GM12872 (cell line): ENCODE data around the gene ACAD10.

Experiments
- TF ChIP-seq, protein P1 (sequence below): IDR thresholded peaks from 3 replicates; pipeline ENCODE4 v1.5.1; 2011; ENCODE audit warnings: low read depth, mild to moderate bottlenecking, low read length, moderate library complexity; ENCODE audit not compliant: insufficient read depth

The ACAD10 gene

DNA sequence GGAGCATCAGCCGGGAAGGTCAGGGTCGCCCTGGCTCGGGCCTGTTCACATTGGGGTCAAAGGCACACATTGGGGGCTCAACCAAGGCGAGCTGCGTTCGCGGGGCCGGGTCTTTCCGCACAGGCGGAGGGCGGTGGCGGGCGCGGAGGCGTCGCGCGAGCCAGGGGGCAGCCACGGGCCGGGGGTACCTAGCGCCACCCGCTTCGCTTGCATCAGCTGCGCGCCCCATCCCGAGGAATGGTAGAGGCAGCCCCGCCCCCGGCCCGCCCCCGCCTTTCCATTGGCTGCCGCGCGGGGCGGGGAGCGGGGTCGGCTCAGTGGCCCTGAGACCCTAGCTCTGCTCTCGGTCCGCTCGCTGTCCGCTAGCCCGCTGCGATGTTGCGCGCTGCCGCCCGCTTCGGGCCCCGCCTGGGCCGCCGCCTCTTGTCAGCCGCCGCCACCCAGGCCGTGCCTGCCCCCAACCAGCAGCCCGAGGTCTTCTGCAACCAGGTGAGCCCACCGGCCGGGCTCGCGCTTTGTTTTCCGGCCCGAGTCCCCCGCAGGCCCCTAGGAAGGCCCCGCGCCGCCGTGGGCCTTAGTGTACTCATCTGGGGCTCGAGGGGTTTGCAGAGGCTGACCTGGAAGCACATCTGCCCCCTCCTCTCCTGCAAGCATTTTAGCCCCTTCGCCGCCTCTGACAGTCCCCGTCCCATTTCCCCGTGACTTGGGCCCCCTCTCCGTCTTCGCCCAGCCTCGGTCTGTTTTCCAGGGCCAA lies 80.9 kb downstream of the ACAD10 start, which contains the start of gene ALDH2:
Gene ALDH2, plus strand, starts transcription at position 326 of the 754 bp plus-strand sequence. Its CDS starts 50 bp downstream, at position 376.
- TF ChIP-seq, protein P1, sequence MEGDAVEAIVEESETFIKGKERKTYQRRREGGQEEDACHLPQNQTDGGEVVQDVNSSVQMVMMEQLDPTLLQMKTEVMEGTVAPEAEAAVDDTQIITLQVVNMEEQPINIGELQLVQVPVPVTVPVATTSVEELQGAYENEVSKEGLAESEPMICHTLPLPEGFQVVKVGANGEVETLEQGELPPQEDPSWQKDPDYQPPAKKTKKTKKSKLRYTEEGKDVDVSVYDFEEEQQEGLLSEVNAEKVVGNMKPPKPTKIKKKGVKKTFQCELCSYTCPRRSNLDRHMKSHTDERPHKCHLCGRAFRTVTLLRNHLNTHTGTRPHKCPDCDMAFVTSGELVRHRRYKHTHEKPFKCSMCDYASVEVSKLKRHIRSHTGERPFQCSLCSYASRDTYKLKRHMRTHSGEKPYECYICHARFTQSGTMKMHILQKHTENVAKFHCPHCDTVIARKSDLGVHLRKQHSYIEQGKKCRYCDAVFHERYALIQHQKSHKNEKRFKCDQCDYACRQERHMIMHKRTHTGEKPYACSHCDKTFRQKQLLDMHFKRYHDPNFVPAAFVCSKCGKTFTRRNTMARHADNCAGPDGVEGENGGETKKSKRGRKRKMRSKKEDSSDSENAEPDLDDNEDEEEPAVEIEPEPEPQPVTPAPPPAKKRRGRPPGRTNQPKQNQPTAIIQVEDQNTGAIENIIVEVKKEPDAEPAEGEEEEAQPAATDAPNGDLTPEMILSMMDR: 0 out of 3 replicates have a peak, but pooled peaks have one; percentile 1

DNA sequence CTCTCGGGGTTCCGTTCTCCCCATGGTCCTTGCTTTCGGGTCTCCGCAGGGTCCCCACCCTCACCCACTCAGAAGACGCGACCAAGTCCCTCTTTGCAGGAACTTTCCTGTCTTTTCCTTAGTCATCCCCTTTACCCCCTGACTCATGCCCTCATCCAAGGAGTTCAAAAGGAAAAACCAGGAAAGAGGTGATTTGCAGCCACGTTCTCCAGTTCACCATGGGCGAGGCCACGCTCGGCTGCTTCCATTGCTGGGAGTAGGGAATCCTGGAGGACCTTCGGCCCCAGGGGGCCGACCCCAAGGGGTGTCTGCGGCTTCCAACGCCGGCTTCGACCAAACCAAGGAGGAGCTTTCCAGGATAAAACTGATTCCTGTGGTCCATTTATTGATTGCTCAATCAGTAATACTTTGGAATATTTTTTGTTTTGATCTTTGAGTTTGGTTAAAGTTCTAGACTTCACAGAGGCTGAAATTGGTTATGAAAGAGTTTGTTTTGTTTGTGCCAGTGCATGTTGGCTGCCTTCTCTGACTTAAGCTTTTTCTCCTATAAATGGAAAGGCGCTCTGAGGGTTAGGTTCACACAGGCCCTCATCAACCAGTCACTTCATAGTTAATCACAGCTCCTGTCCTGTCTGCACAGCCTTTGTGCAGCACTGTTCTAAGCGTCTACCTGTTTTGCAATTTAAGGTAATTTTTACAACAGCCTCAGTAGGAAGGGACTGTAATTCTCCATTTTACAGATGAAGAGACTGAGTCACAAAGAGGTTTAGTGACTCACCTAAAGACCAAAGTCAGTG lies 81.7 kb downstream of the ACAD10 start:
- TF ChIP-seq, protein P1: no peak

DNA sequence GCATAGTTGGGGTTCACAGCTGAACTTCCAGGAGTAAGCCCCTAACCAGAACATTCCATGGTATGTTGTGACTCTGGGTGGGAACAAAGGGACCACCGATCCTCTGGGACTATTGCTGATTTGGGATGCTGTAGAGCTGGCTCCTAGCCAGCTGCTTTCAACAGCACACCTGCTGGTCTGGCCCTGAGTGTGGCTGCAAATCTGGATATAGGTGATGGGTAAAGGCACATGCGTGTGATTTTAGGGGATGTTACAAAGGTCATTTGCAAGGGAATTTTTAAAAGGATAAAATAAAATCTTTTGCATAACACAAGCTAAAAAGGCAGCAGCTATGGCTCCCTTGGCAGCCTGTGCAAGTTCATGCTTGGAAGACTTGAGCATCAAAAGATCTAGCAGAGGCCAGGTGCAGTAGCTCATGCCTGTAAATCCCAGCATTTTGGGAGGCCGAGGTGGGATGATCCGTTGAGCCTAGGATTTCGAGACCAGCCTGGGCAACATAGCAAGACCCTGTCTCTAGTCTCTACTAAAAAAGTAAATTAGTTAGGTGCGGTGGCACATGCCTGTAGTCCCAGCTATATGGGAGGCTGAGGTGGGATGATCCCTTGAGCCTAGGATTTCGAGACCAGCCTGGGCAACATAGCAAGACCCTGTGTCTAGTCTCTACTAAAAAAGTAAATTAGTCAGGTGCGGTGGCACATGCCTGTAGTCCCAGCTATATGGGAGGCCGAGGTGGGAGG lies 82.5 kb downstream of the ACAD10 start:
- TF ChIP-seq, protein P1: no peak

DNA sequence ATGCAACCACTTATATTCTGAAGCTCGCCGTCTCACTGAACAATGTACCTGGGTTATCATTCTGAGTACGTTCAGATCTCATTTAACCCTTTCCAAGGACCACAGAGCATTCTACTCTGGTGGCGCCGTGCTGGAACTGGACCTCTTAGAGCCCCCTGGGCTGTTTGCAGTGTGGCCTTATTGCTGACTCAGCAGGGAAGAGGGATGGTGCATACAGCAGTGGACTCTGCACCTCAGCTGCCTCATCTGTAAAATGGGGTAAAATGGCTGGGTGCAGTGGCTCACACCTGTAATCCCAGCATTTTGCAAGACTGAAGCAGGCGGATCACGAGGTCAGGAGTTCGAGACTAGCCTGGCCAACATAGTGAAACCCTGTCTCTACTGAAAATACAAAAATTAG lies 83.7 kb downstream of the ACAD10 start:
- TF ChIP-seq, protein P1: no peak

DNA sequence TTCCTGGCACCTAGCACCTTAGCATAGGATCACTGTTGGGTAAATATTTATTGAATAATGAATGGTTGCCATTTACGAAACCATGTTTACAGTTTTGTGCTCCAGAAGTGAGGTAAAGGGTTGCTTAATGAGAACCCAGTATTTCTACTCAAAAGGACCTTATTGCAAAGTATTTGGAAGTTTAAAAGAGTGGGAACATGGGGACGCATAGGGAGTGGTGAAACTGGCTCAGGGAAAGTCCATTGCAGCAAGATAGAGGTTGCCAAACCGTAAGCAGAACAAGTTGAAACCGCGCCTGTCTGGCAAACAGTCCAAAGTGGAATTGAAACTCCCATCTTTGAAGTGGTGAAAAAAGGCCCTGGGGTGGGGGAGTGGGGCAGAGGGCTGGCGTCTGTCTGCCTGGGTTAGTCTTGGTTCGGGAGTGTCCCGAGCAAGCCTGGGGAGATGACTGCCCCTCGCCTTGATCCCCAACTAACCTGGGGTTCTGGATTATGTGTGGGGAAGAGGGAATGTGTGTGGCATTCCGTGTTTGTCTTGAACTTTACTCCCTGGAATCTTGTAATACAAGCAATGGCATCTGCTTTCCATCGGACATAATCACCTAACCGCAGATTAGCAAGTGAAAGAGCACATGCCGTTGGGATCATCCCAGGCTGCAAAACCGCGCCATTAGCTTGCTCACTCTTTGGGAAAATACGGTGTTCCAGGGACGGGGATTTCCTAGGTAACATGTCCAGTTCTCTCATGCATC lies 88.1 kb downstream of the ACAD10 start:
- TF ChIP-seq, protein P1: no peak

DNA sequence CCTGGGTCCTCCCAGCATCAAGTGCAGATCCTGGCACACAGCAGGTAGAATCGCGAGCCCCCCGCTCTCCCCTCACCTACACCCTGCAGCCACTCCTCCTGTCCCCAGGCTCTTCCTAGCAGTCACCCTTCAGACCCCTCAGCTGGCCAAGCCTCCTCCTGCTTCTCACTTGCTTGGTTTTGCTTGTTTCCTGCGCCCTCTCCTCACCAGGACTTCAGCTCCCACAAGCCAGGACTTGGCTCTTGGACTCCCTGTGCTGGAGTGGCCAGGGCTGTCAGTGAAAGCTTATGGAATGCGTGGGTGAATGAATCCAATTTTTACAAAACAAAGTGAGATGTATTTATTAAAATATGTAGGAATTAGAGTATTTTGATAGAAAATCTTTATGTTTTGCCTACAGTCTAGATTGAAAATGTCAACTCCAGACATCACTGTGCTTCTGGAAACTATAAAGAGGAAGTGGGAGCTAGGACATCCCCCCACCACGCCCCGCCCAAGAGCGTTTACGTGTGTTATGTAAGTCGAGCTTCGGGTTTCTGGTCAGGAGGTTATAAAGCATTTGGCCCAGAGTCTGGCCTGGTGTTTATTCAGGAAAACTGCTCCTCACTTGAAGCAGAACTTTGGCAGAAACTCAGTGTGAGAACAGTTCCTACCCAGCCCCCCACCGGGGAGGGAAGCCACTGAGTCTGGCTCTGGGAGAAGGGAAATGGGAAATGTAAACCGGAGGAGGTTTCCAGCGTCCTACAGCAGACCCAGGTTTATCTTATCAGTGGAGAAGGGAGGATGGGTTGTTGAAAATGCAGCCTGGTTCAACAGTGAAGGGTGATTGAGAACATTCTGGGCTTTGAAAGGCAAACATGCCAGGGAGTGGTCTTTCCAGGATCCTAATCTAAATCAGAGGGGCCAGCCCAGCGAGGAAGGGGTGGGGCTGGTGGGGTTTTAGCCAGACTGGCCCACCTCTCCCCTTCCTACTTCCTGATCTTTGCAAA lies 89.6 kb downstream of the ACAD10 start:
- TF ChIP-seq, protein P1: no peak
